Adrenal gland (tissue), 5 donors: ENCODE results near the gene CCL7.

Experiments
- POLR2A ChIP-seq, 2 donors: fragments of 450-650 bp; IDR thresholded peaks; one replicate each; pipeline ENCODE4 v1.6.1; 2017; ENCODE audit warnings: antibody characterized with exemption in 2 of 2, mild to moderate bottlenecking in 2 of 2, moderate library complexity in 1 of 2
- TF ChIP-seq, protein P1 (sequence below), 6 experiments: fragments of 450-650 bp in 4 of 6; fragments of 200-600 bp in 2 of 6; sonication (generic) in 1 of 6; IDR thresholded peaks; 1 replicate in 5 of 6; 2 replicates in 1 of 6; pipeline versions ENCODE4 v1.5.1 to v1.8.0; 2016 to 2021; ENCODE audit warnings: antibody characterized with exemption in 6 of 6, mild to moderate bottlenecking in 2 of 6, moderate library complexity in 1 of 6
- donor health status: DM: no; HTN: no; CAD: no.

DNA sequence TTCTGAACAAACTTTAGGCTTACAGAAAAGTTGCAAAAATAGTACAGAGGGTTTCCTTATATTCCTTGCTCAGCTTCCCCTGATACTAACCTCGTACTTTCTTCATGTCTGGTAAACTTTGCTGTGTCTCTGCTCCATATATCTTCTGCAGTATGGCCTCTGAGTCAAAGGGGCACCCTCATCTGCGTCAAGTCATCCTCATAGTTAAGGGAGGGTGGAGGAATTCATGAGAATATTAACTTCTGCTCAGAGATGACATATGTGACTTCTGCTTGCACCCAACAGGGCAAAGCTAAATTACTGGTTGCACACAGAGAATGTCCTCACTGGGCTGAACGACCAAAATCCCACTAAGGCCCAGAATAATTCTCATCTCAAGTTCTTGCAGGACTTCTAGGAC, 4.3 kb upstream of the CCL7 start:
- TF ChIP-seq, protein P1, sequence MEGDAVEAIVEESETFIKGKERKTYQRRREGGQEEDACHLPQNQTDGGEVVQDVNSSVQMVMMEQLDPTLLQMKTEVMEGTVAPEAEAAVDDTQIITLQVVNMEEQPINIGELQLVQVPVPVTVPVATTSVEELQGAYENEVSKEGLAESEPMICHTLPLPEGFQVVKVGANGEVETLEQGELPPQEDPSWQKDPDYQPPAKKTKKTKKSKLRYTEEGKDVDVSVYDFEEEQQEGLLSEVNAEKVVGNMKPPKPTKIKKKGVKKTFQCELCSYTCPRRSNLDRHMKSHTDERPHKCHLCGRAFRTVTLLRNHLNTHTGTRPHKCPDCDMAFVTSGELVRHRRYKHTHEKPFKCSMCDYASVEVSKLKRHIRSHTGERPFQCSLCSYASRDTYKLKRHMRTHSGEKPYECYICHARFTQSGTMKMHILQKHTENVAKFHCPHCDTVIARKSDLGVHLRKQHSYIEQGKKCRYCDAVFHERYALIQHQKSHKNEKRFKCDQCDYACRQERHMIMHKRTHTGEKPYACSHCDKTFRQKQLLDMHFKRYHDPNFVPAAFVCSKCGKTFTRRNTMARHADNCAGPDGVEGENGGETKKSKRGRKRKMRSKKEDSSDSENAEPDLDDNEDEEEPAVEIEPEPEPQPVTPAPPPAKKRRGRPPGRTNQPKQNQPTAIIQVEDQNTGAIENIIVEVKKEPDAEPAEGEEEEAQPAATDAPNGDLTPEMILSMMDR (IDR thresholded peaks at IDR 0.05) = no peak
- TF ChIP-seq POLR2A (IDR thresholded peaks at IDR 0.05) = no peak
